Neural cell (in vitro differentiated cells): Measurements from ENCODE around the gene AHRR.

Source experiments
- CTCF ChIP-seq: fragments of 450-650 bp; IDR thresholded peaks from 2 replicates; pipeline ENCODE4 v1.5.1; 2014; ENCODE audit warnings: antibody characterized with exemption, mild to moderate bottlenecking, moderate library complexity; ENCODE audit not compliant: poor library complexity, severe bottlenecking
- EZH2 ChIP-seq: fragments of 200-600, 300-800 bp; shearing (Covaris generic), sonication (generic); IDR thresholded peaks from 2 replicates; pipeline ENCODE4 v1.6.1; 2014; ENCODE audit warnings: antibody characterized with exemption, low read length, borderline replicate concordance, mild to moderate bottlenecking; ENCODE audit not compliant: insufficient read depth, poor library complexity, severe bottlenecking
- MXI1 ChIP-seq: fragments of 450-650 bp; conservative IDR thresholded peaks from 2 replicates; pipeline ENCODE4 v1.6.1; 2014; ENCODE audit warnings: antibody characterized with exemption, mild to moderate bottlenecking; ENCODE audit not compliant: poor library complexity, severe bottlenecking
- POLR2AphosphoS5 ChIP-seq: IDR thresholded peaks from 2 replicates; pipeline ENCODE4 v1.6.1; 2012
- RAD21 ChIP-seq: fragments of 450-650 bp; conservative IDR thresholded peaks from 2 replicates; pipeline ENCODE4 v1.6.1; 2014; ENCODE audit warnings: antibody characterized with exemption, mild to moderate bottlenecking, moderate library complexity
- SMC3 ChIP-seq: fragments of 450-650 bp; conservative IDR thresholded peaks from 2 replicates; pipeline ENCODE4 v1.6.1; 2014; ENCODE audit warnings: antibody characterized with exemption, mild to moderate bottlenecking, moderate library complexity; ENCODE audit not compliant: poor library complexity

- TF ChIP-seq RAD21: no peak
- TF ChIP-seq MXI1: no peak
- TF ChIP-seq CTCF: no peak
- no peak for TF ChIP-seq EZH2
- no peak for TF ChIP-seq POLR2AphosphoS5
- TF ChIP-seq SMC3: no peak
Observed at GRCh38 chr5:306011-306805, 15.3 kb upstream of the AHRR start.
